DMS114 treated with DMSO at 0.1 percent for 48 hours (cell line): ENCODE results near the gene EEA1.
A peak's percentile ranks its signal among the peaks of the same experiment; 100 is the strongest.

ENCODE experiments used
- DNase-seq: peaks from one replicate; lab custom pipeline; 2025; ENCODE audit not compliant: unreplicated experiment; lab: John Stamatoyannopoulos, UW

The EEA1 gene

DNA sequence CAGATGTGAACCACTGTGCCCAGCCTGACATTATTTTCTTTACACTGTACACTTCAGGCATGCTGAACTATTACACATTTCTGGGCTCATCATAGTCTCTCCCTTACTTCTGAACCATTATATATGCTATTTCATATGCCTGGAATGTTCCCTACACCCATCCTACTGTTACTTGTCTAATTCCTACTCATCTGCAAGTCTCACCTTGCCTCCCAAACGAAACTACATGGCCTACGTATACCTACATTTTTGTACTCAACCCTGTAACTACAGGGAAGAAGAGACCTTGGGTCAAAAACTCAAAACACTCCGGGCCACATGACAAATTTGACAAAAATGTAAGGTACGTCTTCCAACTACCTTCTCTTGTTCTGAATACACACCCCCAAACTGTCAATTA is 9.5 kb upstream of the EEA1 start:
- no peak for DNase-seq

- no peak for DNase-seq
Measured at GRCh38 chr12:92938018-92938417, 8.9 kb upstream of the EEA1 start.

- DNase-seq: no peak
Measured at GRCh38 chr12:92933606-92934005, 4.5 kb upstream of the EEA1 start.

DNA sequence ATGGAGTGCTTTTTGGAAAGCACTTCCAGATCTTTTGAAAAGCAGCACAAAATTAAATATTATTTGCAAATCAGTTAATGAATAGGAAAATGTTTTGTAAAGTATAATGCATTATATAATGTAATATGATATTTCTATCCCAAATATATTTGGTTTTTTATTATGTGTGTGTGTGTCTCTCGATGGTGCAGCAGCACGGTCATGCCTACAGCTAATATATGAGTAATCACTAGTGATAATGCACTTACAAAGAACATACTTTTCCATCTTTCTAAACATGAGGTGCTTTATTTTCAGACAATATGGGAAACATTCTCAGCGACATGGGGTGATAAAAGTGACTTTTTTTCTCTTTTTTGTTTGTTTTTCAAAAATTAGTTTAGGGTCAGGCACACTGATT is 1.3 kb upstream of the EEA1 start:
- DNase-seq: no peak

GRCh38 chr12:92929983-92930382 is 888 bp upstream of the EEA1 start:
- no peak for DNase-seq

DNA sequence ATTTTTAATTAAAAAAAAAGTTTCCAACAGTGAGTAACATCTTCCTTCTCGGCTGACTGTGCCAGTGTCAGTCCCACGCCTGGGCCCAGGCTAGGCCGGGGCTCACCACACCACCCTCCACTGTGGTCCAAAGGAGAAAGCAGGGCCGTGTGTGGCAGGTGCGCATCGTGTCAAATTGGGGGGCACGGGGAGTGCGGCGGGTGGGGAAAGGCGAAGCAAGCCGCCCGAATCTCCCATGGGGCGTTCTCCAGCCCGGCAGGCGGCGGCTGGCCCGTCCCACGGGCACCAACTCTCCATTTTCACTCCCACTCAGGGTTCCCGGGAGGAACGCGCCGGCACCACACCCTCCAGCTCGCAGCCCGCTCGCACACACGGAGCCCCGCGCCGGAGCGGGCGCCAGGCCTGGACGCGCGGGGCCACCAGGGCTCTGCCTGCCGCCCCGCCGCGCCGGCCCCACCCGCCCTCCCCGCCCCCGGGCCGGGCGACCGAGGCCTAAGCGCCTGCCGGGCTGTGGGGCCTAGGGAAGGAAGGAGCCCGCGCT is 604 bp downstream of the EEA1 start:
- no peak for DNase-seq

DNA sequence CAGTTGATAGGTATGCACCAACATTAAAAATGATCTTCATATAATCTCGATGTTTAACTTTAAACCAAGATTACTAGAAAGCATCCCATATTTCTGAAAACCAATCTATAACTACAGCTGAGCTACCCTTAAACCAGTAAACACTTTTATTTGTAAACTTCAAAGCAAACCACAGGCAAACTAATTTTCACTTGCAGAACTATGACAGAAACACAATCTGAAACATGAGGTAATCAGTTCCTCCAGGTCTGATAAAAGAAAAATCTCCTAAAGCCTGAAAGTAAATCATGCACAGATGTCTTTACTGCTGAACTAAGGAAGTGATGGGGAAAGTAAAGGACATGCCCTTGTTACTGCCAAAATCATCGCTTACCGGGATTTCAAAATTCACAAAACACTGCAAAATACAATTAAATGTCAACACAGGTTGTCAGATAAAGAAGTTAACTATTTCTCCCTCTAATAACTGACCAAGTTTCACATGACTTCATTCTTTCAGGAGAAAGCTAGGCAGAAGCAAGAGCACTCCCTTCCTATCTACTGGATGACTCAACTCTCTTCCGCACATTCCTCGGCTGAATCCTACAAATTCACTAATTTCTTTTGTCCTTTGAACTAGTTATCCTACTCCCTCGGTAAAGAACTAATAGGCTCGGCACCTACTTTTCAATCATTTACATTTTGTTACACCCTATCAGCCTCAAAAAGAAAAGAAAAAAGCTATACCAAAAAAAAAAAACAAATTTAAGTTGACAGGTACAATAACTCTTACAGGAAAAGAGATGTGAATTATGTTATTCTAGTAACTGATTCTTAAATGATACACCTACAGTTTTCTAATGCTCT is 1.4 kb downstream of the EEA1 start:
- DNase-seq: no peak

DNA sequence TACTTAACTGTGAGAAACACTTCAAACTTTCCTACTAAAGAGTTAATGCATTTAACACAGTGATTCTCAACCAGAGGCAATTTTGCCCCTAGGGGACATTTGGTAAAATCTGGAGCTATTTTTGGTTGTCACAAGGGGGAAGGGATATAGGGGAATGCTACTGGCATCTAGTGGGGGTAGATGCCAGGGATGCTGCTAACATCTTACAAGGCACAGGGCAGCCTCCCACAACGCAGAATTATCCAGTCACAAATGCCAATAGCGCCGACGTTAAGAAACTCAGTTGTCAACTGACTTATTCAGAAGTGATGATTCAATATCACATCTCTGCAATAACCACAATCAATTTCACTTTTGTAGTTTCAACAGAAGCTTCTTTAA is 2.0 kb downstream of the EEA1 start:
- peak; percentile 68 for DNase-seq

DNA sequence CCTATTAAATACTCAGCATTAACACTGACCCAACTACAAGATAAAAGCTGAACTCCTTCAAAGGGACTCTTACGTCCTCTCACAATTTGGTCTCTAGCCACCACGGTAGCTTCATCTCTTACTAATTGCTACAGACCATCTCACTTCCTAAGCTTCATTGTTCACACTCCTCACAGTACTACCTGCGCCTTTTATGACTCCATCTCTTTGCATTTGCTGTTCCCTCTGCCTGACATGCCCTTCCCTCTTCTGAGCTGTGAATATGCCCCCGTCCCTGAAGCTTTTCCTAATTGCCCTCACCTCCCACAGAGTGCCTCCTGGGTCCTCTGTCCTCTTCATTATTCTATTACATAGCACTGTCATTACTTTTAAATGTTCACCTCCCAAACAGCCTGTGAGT is 2.5 kb downstream of the EEA1 start:
- DNase-seq: no peak

DNA sequence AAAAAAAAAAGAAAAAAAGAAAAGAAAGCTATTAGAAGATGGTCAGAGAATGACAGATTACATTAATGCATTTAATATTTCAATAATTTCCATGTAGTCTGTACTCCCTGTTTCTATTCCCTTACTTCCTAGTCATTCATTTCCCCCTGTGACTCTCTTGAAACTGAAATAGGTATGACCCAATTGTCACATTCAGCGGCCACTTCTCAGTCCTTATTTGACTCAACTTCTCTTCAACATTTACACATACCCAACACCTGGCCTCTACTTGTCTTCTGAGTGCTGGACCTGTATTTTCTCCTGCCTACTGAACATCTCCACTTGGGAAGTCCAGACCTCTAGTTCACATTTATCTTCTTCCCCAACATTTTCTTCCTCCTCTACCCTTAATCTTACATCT is 7.2 kb downstream of the EEA1 start:
- no peak for DNase-seq

DNA sequence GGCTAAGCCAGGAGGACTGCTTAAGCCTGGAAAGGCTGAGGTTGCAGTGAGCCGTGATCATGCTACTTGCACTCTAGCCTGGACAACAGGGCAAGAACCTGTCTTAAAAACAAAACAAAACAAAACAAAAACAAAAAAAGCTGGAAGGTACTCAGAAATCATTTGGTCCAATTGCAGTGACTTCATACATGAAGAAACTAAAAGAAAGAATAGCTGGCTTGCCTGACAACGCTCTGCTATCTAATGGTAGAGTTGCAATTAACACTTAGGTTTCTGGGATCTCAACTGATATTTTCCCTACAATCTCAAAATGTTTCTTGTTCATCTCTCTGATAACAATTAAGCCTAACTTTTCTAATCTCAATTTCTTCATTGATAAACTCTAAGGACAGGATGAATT is 13.7 kb downstream of the EEA1 start:
- no peak for DNase-seq

DNA sequence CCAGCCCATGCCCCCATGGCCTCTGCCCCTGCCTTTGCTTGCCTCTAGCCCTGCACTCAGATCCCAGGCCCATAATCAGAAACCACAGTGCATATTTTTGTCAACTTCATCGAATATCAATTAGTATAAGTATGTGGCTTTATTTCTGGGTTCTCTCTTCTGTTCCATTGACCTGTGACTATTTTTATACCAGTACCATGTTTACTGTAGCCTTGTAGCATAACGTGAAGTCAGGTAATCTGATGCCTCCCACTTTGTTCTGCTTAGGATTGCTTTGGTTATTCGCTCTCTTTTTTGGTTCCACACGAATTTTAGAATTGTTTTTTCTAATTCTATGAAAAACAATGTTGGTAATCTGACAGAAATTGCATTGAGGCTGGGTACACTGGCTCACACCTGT is 14.9 kb downstream of the EEA1 start:
- DNase-seq: no peak

- no peak for DNase-seq
Measured at GRCh38 chr12:92912672-92913071, 16.4 kb downstream of the EEA1 start.

- DNase-seq: no peak
Measured at GRCh38 chr12:92912052-92912451, 17.0 kb downstream of the EEA1 start.

GRCh38 chr12:92911339-92911738 is 17.8 kb downstream of the EEA1 start:
- DNase-seq: no peak

DNA sequence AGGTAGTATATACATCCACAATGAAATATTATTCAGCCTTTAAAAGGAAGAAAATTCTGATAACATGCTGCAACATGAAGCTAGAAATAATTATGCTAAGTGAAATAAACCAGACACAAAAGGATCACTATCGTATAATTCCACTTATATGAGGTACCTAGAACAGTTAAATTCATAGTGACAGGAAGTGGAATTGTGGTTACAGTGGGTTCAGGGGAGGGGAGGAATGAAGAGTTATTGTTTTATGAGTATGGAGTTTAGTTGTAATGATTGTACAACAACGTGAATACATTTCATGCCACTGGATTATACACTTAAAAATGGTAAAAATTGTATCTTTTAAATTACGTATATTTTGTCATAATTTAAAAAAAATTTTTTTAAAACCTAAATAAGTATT is 21.0 kb downstream of the EEA1 start:
- no peak for DNase-seq

DNA sequence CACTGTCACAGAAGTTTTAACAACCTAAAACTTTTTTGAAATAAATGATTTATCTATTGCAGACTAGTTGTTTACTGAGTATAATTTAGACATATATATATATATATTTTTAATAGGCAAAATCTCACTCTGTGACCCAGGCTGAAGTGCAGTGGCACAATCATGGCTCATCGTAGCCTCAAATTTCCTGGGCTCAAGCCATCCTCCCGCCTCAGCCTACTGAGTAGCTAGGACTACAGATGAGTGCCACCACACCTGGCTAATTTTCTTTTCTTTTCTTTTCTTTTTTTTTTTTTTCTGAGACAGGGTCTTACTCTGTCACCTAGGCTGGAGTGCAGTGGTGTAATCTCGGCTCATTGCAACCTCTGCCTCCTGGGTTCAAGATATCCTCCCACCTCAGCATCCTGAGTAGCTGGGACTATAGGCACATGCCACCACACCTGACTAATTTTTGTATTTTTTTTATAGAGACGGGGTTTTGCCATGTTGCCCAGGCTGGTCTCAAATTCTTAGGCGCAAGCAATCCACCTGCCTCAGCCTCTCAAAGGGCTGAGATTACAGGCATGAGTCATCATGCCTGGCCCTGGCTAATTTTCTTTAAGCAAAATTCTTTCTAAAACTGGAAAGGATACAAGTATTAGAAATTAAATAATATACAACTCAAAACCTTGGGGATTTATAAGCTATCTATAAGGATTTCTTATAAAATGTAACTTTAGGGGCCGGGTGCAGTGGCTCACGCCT is 23.1 kb downstream of the EEA1 start:
- DNase-seq: no peak

GRCh38 chr12:92905258-92905810 is 23.8 kb downstream of the EEA1 start:
- DNase-seq: no peak

GRCh38 chr12:92900941-92901340 is 28.2 kb downstream of the EEA1 start:
- DNase-seq: no peak

GRCh38 chr12:92899386-92900001 is 29.6 kb downstream of the EEA1 start:
- no peak for DNase-seq

DNA sequence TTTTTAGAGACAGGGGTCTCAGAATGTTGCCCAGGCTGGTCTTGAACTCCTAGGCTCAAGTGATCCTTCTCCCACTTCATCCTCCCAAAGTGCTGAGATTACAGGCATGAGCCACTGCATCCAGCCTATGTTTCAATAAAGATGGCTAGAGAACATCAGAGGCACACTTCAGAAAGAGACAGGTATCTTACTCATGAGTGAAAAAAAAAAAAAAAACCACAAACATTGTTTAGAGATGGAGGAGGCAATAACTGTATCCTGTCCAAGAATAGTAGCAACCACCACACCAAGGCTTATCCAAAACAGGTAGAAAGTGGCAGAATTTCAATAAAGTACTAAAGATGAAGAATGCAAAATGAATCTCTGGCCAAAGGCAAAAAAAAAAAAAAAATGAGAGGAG is 30.3 kb downstream of the EEA1 start:
- DNase-seq: no peak

DNA sequence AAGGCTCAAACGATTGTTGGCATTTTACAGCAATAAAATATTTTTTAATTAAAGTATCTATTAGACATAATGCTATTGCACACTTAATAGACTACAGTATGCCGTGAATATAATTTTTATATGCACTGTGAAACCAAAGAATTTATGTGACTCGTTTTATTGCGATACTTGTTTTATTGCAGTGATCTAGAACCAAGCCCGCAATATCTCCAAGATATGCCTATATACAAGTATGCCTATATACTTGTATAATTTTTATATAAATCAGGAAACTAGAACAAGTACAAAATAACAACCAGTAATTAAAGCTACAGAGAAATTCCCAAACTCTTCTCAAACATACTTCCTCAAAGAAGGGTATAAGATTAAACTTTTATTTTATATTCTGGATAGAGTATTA is 31.3 kb downstream of the EEA1 start:
- no peak for DNase-seq
